A549 (cell line): ENCODE results near the gene CCDC27. TPM values are rescaled to one million over a fixed set of nuclear protein-coding genes. Genes with fewer than 3 reads are reported as not detected.

ENCODE experiments used
- ATAC-seq, 2 experiments: fragments of 200-7000 bp in 1 of 2; fragments of >200 bp in 1 of 2; cut with Nextera tagmentation in 1 of 2; cut with Tn5 transposase in 1 of 2; 3 replicates each; pipeline versions ENCODE4 v1.8.0 to v1.9.1; 2018 to 2020; ENCODE audit warnings: mild to moderate bottlenecking in 1 of 2, moderate library complexity in 1 of 2
- CTCF ChIA-PET: fragments of 300-600 bp; sonication (Branson Sonifier 250); formaldehyde crosslinking; extraction: SDS; loops from one replicate; lab custom pipeline; 2021; ENCODE audit warnings: antibody characterized with exemption, inconsistent platforms; lab: Yijun Ruan, JAX
- POLR2A ChIA-PET: fragments of 350-600 bp; formaldehyde crosslinking; extraction: SDS; loops from one replicate; lab custom pipeline; 2021; ENCODE audit warnings: antibody characterized with exemption, inconsistent platforms; lab: Yijun Ruan, JAX
- DNase-seq, 2 experiments: peaks; one replicate each; pipeline versions ENCODE4 v3.0.0 to v3.0.0-alpha.2; 2011 to 2016; ENCODE audit warnings: low read depth in 1 of 2, low spot score in 1 of 2
- FAIRE-seq: peaks from 2 replicates; lab custom pipeline; 2011; peaks lifted over from hg19 to GRCh38; lab: Jason Lieb, UNC
- H3K27ac ChIP-seq, 2 experiments: fragments of >200 bp; sonication (Bioruptor Twin); formaldehyde crosslinking; 3 replicates each; pipeline ENCODE4 v1.5.1; 2016 to 2017
- H3K4me1 ChIP-seq: fragments of >200 bp; sonication (Bioruptor Twin); formaldehyde crosslinking; 3 replicates; pipeline ENCODE4 v1.6.1; 2016
- H3K4me2 ChIP-seq: fragments of >200 bp; sonication (Bioruptor Twin); formaldehyde crosslinking; 3 replicates; pipeline ENCODE4 v1.6.1; 2016
- H3K4me3 ChIP-seq: fragments of >200 bp; sonication (Bioruptor Twin); formaldehyde crosslinking; 3 replicates; pipeline ENCODE4 v1.5.1; 2016
- H3K9me3 ChIP-seq: fragments of >200 bp; sonication (Bioruptor Twin); formaldehyde crosslinking; 3 replicates; pipeline ENCODE4 v1.6.1; 2016
- CHD2 ChIP-seq: fragments of 150-350 bp; IDR thresholded peaks from 2 replicates; pipeline ENCODE4 v1.6.1; 2014; ENCODE audit warnings: low read length; ENCODE audit not compliant: partially characterized antibody
- CHD4 ChIP-seq: fragments of 200-600 bp; sonication (generic); IDR thresholded peaks from 2 replicates; pipeline ENCODE4 v1.6.1; 2016; ENCODE audit warnings: antibody characterized with exemption, mild to moderate bottlenecking, borderline replicate concordance
- EP300 ChIP-seq, 2 experiments: fragments of >200 bp; sonication (Bioruptor Twin); formaldehyde crosslinking; IDR thresholded peaks; 2 replicates in 1 of 2; 3 replicates in 1 of 2; pipeline ENCODE4 v1.6.1; 2016 to 2017
- ESRRA ChIP-seq: fragments of 150-350 bp; IDR thresholded peaks from 2 replicates; pipeline ENCODE4 v1.6.1; 2014; ENCODE audit warnings: mild to moderate bottlenecking, low read length, borderline replicate concordance
- FOXS1 ChIP-seq: fragments of 250-450 bp; sonication (Bioruptor Pico); IDR thresholded peaks from 2 replicates; pipeline ENCODE4 v1.5.0; 2020; ENCODE audit warnings: mild to moderate bottlenecking, moderate library complexity
- GATA3 ChIP-seq: IDR thresholded peaks from 2 replicates; pipeline ENCODE4 v1.6.1; 2012; ENCODE audit warnings: borderline replicate concordance
- HOXB13 ChIP-seq: fragments of 250-450 bp; sonication (Bioruptor Pico); IDR thresholded peaks from 2 replicates; pipeline ENCODE4 v1.5.0; 2020; ENCODE audit warnings: low read depth, mild to moderate bottlenecking, moderate library complexity
- JUN ChIP-seq, 2 experiments: fragments of >200 bp; sonication (Bioruptor Twin); formaldehyde crosslinking; IDR thresholded peaks; 2 replicates in 1 of 2; 3 replicates in 1 of 2; pipeline ENCODE4 v1.6.1; 2016 to 2017
- MAZ ChIP-seq: fragments of 150-350 bp; IDR thresholded peaks from 2 replicates; pipeline ENCODE4 v1.6.1; 2014; ENCODE audit warnings: antibody characterized with exemption, low read depth, low read length, borderline replicate concordance
- POLR2A ChIP-seq: IDR thresholded peaks from 2 replicates; pipeline ENCODE4 v1.6.1; 2012; ENCODE audit warnings: mild to moderate bottlenecking, low read length
- RNF2 ChIP-seq: fragments of 200-600 bp; sonication (generic); IDR thresholded peaks from 2 replicates; pipeline ENCODE4 v1.6.1; 2016; ENCODE audit warnings: low read depth, mild to moderate bottlenecking, antibody characterized with exemption, moderate library complexity, borderline replicate concordance
- SREBF2 ChIP-seq: fragments of 450-650 bp; IDR thresholded peaks from 2 replicates; pipeline ENCODE4 v1.6.1; 2014; ENCODE audit warnings: mild to moderate bottlenecking, moderate library complexity
- TP53 ChIP-seq: fragments of 250-450 bp; sonication (Bioruptor Pico); IDR thresholded peaks from 2 replicates; pipeline ENCODE4 v1.5.0; 2021; ENCODE audit warnings: mild to moderate bottlenecking, moderate library complexity
- WGBS: methylation state at CpG from one replicate; pipeline ENCODE4 v1.1.6; 2017; ENCODE audit errors: missing lambda C conversion rate; 5-methylcytosine and 5-hydroxymethylcytosine counted together
- polyA plus RNA-seq, 4 experiments: library from polyadenylated mRNA; depleted of rRNA in 3 of 4; stranded (reverse); fragments of >200 nt; fragmentation: RNase III in 1 of 4; extraction: RNeasy Plus Mini Kit Qiagen cat#74134 plus additional on column Dnase treatment in 1 of 4; gene quantifications; 2 replicates in 3 of 4; 3 replicates in 1 of 4; pipeline ENCODE4 v1.2.3, GENCODE V29; 2011 to 2017
- TF ChIP-seq, protein P1 (sequence below): fragments of 200-600 bp; sonication (generic); IDR thresholded peaks from 2 replicates; pipeline ENCODE4 v1.6.1; 2016; ENCODE audit warnings: antibody characterized with exemption, mild to moderate bottlenecking, moderate library complexity
- TF ChIP-seq, protein P2 (sequence below): fragments of 450-650 bp; IDR thresholded peaks from 2 replicates; pipeline ENCODE4 v1.6.1; 2014; ENCODE audit warnings: antibody characterized with exemption
- TF ChIP-seq, protein P3 (sequence below): IDR thresholded peaks from 2 replicates; pipeline ENCODE4 v1.6.1; 2012
- TF ChIP-seq, protein P4 (sequence below): IDR thresholded peaks from 2 replicates; pipeline ENCODE4 v1.6.1; 2012; ENCODE audit warnings: low read depth, borderline replicate concordance
- TF ChIP-seq, protein P5 (sequence below): fragments of 250-450 bp; sonication (Bioruptor Pico); IDR thresholded peaks from 2 replicates; pipeline ENCODE4 v1.5.0; 2020; ENCODE audit warnings: low read depth, mild to moderate bottlenecking, moderate library complexity
- TF ChIP-seq, protein P6 (sequence below): fragments of >200 bp; sonication (Bioruptor Twin); formaldehyde crosslinking; IDR thresholded peaks from 3 replicates; pipeline ENCODE4 v1.5.1; 2016

The CCDC27 gene
- polyA plus RNA-seq, 2 of the 4 experiments (the other 2 are of a cell fraction) = not detected

DNA sequence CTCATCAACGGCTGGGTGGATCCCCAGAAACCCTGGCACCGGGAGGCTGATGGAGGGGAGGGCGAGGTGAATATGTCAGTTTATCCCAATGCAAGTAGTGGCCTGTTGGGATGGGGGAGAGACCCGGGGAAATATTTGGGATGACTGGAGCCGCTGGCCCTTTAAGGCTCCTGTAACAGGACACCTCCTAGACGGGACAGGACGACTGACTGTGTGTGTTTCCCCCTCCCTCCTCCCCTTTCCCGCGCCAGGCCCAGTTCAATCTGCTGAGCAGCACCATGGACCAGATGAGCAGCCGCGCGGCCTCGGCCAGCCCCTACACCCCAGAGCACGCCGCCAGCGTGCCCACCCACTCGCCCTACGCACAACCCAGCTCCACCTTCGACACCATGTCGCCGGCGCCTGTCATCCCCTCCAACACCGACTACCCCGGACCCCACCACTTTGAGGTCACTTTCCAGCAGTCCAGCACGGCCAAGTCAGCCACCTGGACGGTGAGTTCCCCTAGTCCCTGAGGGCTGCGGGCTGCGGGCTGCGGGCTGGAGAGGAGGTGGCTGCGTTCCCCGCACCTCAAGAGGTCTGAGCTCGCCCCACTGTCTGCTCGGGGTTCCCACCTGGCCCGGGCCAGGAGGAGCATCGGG, 44.8 kb upstream of the CCDC27 start:
- FAIRE-seq = no peak
- no peak overlapping the region for H3K27ac ChIP-seq
- H3K4me2 ChIP-seq = no peak overlapping the region
- ChIA-PET CTCF (interaction anchor here (0.6 kb wide), 1 partner anchor 37 kb away, joined by 3 read pairs; no protein-coding TSS in a partner anchor), POLR2A (no interaction called here)
- no peak overlapping the region for H3K4me3 ChIP-seq
- H3K9me3 ChIP-seq = no peaks in the 10 kb centered on the region
- no peak for ATAC-seq
- TF ChIP-seq JUN (IDR thresholded peaks at IDR 0.05) = no peak
- TF ChIP-seq, protein P1, sequence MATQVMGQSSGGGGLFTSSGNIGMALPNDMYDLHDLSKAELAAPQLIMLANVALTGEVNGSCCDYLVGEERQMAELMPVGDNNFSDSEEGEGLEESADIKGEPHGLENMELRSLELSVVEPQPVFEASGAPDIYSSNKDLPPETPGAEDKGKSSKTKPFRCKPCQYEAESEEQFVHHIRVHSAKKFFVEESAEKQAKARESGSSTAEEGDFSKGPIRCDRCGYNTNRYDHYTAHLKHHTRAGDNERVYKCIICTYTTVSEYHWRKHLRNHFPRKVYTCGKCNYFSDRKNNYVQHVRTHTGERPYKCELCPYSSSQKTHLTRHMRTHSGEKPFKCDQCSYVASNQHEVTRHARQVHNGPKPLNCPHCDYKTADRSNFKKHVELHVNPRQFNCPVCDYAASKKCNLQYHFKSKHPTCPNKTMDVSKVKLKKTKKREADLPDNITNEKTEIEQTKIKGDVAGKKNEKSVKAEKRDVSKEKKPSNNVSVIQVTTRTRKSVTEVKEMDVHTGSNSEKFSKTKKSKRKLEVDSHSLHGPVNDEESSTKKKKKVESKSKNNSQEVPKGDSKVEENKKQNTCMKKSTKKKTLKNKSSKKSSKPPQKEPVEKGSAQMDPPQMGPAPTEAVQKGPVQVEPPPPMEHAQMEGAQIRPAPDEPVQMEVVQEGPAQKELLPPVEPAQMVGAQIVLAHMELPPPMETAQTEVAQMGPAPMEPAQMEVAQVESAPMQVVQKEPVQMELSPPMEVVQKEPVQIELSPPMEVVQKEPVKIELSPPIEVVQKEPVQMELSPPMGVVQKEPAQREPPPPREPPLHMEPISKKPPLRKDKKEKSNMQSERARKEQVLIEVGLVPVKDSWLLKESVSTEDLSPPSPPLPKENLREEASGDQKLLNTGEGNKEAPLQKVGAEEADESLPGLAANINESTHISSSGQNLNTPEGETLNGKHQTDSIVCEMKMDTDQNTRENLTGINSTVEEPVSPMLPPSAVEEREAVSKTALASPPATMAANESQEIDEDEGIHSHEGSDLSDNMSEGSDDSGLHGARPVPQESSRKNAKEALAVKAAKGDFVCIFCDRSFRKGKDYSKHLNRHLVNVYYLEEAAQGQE = no peak
- no peaks in the 10 kb centered on the region for H3K4me1 ChIP-seq
- DNase-seq = no peak
- 62% methylated on average over 14 of the region's 35 CpGs for WGBS

DNA sequence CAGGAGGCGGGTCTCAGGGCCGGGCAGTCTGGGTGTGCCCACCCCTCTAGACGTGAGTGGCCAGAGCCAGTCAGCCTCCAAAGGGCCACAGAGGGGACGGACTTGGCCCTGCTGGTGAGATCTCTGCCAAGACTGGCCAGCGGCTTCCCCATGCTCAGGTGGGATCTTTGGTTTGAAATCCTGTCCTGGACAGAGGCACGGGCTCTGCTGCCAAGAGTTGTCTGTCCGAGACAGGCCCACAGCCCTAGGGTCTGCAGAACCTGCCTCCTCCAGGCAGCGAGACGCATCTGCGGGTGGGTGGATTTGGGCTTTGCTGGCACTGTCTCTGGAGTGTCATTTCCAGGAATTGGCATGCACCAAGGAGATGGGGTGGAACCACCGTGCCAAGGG, 44.3 kb upstream of the CCDC27 start:
- no peak for TF ChIP-seq ESRRA
- no peak for TF ChIP-seq FOXS1 (CRISPR knock-in tag)
- TF ChIP-seq GATA3 = no peak
- H3K4me1 ChIP-seq = no peaks in the 10 kb centered on the region
- no peak for ATAC-seq
- no peak overlapping the region for H3K4me3 ChIP-seq
- no peak for FAIRE-seq
- no peaks in the 10 kb centered on the region for H3K9me3 ChIP-seq
- ChIA-PET POLR2A (no interaction called here), CTCF (interaction anchor here (0.6 kb wide), 1 partner anchor 38 kb away, joined by 3 read pairs; no protein-coding TSS in a partner anchor)
- DNase-seq = no peak
- no peak overlapping the region for H3K4me2 ChIP-seq
- no CpG with 5 or more reads among the region's 11 CpGs for WGBS
- H3K27ac ChIP-seq = no peak overlapping the region

DNA sequence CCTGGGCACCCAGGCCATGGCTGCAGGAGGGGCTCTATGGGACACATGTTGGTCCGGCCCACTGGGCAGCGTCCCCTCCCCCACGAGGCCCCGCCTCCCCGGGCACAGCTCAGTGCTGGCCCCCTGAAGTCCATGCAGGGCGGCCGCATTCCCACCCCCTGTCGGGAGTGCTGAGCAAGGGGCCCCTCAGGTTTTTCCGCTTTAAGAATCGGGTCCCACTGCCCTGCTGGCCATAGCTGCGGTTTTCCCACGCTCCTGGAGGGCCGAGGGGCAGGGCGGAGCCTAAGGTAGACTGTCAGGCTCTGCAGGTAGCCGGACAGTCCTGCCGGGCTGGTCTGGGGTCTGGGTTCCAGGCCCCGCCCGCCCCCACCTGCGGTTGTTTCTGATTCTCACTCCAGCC, 43.5 kb upstream of the CCDC27 start:
- Histone ChIP-seq H3K4me3 (no peak overlapping the region), H3K27ac (no peak overlapping the region)
- DNase-seq = no peak
- CTCF ChIA-PET = interaction anchor here (1.9 kb wide), 2 partner anchors 13 to 16 kb away, joined by 4 to 10 read pairs; no protein-coding TSS in a partner anchor
- TF ChIP-seq HOXB13 (CRISPR knock-in tag) (no peak), TP53 (no peak), EP300 (IDR thresholded peaks at IDR 0.05) (no peak), CHD4 (no peak)
- TF ChIP-seq, protein P2, sequence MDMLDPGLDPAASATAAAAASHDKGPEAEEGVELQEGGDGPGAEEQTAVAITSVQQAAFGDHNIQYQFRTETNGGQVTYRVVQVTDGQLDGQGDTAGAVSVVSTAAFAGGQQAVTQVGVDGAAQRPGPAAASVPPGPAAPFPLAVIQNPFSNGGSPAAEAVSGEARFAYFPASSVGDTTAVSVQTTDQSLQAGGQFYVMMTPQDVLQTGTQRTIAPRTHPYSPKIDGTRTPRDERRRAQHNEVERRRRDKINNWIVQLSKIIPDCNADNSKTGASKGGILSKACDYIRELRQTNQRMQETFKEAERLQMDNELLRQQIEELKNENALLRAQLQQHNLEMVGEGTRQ = no peak
- TF ChIP-seq, all 56 proteins: peak for 0
- POLR2A ChIA-PET = no interaction called here
- no peak for FAIRE-seq
- no peaks in the 10 kb centered on the region for H3K9me3 ChIP-seq
- H3K4me2 ChIP-seq = no peak overlapping the region
- no peaks in the 10 kb centered on the region for H3K4me1 ChIP-seq
- no peak for ATAC-seq
- 35% methylated on average over 4 of the region's 19 CpGs for WGBS

DNA sequence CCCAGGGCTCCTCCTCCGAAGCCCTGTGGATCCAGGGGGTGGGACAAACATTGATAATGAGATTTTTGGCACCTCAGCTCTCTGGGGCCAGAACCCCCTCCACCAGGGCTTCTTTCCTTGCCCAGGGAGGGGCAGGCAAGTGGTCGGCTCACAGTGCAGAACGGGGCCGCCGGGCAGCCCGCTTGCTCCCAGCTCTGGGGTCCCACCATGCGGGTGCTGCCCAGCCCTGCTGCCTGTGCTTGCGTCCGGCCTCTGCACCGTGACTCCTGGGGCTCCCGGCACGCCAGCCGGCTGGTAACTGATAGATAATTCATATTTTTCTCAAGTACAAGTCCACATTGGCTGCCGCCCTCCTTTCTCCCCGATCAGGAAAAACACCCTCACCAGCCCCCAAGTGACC, 42.0 kb upstream of the CCDC27 start:
- H3K4me1 ChIP-seq = no peaks in the 10 kb centered on the region
- DNase-seq (no peak), FAIRE-seq (no peak), ATAC-seq (no peak)
- H3K4me2 ChIP-seq = no peak overlapping the region
- no peaks in the 10 kb centered on the region for H3K9me3 ChIP-seq
- ChIA-PET CTCF (interaction anchor here (1.6 to 1.9 kb wide), 4 partner anchors 10 to 15 kb away, joined by 3 to 10 read pairs (median 7); no protein-coding TSS in a partner anchor), POLR2A (no interaction called here)
- H3K27ac ChIP-seq = no peak overlapping the region
- no peak overlapping the region for H3K4me3 ChIP-seq
- WGBS = 73% methylated on average over 15 of the region's 15 CpGs
- TF ChIP-seq RNF2 (no peak), POLR2A (no peak), SREBF2 (no peak), MAZ (no peak), CHD2 (no peak)
- TF ChIP-seq, protein P3, sequence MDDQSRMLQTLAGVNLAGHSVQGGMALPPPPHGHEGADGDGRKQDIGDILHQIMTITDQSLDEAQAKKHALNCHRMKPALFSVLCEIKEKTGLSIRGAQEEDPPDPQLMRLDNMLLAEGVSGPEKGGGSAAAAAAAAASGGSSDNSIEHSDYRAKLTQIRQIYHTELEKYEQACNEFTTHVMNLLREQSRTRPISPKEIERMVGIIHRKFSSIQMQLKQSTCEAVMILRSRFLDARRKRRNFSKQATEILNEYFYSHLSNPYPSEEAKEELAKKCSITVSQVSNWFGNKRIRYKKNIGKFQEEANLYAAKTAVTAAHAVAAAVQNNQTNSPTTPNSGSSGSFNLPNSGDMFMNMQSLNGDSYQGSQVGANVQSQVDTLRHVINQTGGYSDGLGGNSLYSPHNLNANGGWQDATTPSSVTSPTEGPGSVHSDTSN = no peak
- TF ChIP-seq, protein P4, sequence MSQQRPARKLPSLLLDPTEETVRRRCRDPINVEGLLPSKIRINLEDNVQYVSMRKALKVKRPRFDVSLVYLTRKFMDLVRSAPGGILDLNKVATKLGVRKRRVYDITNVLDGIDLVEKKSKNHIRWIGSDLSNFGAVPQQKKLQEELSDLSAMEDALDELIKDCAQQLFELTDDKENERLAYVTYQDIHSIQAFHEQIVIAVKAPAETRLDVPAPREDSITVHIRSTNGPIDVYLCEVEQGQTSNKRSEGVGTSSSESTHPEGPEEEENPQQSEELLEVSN = no peak
- TF ChIP-seq, protein P5, sequence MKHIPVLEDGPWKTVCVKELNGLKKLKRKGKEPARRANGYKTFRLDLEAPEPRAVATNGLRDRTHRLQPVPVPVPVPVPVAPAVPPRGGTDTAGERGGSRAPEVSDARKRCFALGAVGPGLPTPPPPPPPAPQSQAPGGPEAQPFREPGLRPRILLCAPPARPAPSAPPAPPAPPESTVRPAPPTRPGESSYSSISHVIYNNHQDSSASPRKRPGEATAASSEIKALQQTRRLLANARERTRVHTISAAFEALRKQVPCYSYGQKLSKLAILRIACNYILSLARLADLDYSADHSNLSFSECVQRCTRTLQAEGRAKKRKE (CRISPR knock-in tag) = no peak
- TF ChIP-seq, protein P2 = no peak
- TF ChIP-seq, protein P6, sequence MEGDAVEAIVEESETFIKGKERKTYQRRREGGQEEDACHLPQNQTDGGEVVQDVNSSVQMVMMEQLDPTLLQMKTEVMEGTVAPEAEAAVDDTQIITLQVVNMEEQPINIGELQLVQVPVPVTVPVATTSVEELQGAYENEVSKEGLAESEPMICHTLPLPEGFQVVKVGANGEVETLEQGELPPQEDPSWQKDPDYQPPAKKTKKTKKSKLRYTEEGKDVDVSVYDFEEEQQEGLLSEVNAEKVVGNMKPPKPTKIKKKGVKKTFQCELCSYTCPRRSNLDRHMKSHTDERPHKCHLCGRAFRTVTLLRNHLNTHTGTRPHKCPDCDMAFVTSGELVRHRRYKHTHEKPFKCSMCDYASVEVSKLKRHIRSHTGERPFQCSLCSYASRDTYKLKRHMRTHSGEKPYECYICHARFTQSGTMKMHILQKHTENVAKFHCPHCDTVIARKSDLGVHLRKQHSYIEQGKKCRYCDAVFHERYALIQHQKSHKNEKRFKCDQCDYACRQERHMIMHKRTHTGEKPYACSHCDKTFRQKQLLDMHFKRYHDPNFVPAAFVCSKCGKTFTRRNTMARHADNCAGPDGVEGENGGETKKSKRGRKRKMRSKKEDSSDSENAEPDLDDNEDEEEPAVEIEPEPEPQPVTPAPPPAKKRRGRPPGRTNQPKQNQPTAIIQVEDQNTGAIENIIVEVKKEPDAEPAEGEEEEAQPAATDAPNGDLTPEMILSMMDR = no peak
